ENCODE results near the gene LRPPRC. TPM values are rescaled to one million over a fixed set of nuclear protein-coding genes. Genes with fewer than 3 reads are reported as not detected.

The LRPPRC gene
- polyA plus RNA-seq, 1 experiment = 86.9 TPM

- ChIA-PET CTCF (no interaction called here), POLR2A (no interaction called here)
These were observed 14.5 kb upstream of the LRPPRC start for GRCh38 chr2:44010266-44010665.

GRCh38 chr2:44009136-44009735 lies 13.4 kb upstream of the LRPPRC start:
- Histone ChIP-seq H3K9me3 (ENCODE audit: control insufficient read depth, insufficient read depth, low read length) (no peaks in the 10 kb centered on the region), H3K4me3 (ENCODE audit: low read depth, low read length) (no peak overlapping the region), H3K27me3 (ENCODE audit: control insufficient read depth, insufficient read depth, low read length) (peaks cover 8% of the 10 kb centered on the region), H3K27ac (ENCODE audit: low read depth, low read length) (no peak overlapping the region)
- TF ChIP-seq CTCF (IDR thresholded peaks at IDR 0.05; ENCODE audit: low read depth, low read length) = 0 out of 2 replicates have a peak, but pooled peaks have one; percentile 11
- ChIA-PET POLR2A (no interaction called here), CTCF (no interaction called here)
- no peak for DNase-seq (ENCODE audit: low read depth, low spot score)

More at GRCh38 chr2:44010266-44010665, 14.5 kb upstream of the LRPPRC start:
- no peaks in the 10 kb centered on the region for H3K9me3 ChIP-seq (ENCODE audit: control insufficient read depth, insufficient read depth, low read length)
- H3K27ac ChIP-seq (ENCODE audit: low read depth, low read length) = no peak overlapping the region
- H3K4me3 ChIP-seq (ENCODE audit: low read depth, low read length) = no peak overlapping the region
- no peak for DNase-seq (ENCODE audit: low read depth, low spot score)
- peaks cover 8% of the 10 kb centered on the region for H3K27me3 ChIP-seq (ENCODE audit: control insufficient read depth, insufficient read depth, low read length)
- TF ChIP-seq CTCF (IDR thresholded peaks at IDR 0.05; ENCODE audit: low read depth, low read length) = no peak

- peaks cover 12% of the 10 kb centered on the region for H3K27me3 ChIP-seq (ENCODE audit: control insufficient read depth, insufficient read depth, low read length)
- no peak for TF ChIP-seq CTCF (IDR thresholded peaks at IDR 0.05; ENCODE audit: low read depth, low read length)
- no peak overlapping the region for H3K4me3 ChIP-seq (ENCODE audit: low read depth, low read length)
- POLR2A ChIA-PET = no interaction called here
- no peaks in the 10 kb centered on the region for H3K9me3 ChIP-seq (ENCODE audit: control insufficient read depth, insufficient read depth, low read length)
- no peak overlapping the region for H3K27ac ChIP-seq (ENCODE audit: low read depth, low read length)
- CTCF ChIA-PET = no interaction called here
- no peak for DNase-seq (ENCODE audit: low read depth, low spot score)
These were observed 10.1 kb upstream of the LRPPRC start for GRCh38 chr2:44005846-44006245.

- ChIA-PET POLR2A (no interaction called here), CTCF (no interaction called here)
- Histone ChIP-seq H3K27ac (ENCODE audit: low read depth, low read length) (no peak overlapping the region), H3K27me3 (ENCODE audit: control insufficient read depth, insufficient read depth, low read length) (peaks cover 8% of the 10 kb centered on the region), H3K4me3 (ENCODE audit: low read depth, low read length) (no peak overlapping the region), H3K9me3 (ENCODE audit: control insufficient read depth, insufficient read depth, low read length) (no peaks in the 10 kb centered on the region)
- TF ChIP-seq CTCF (IDR thresholded peaks at IDR 0.05; ENCODE audit: low read depth, low read length) = no peak
- no peak for DNase-seq (ENCODE audit: low read depth, low spot score)
These were observed 9.2 kb upstream of the LRPPRC start for GRCh38 chr2:44004735-44005602.

GRCh38 chr2:44001716-44002115 lies 5.9 kb upstream of the LRPPRC start:
- Histone ChIP-seq H3K27ac (ENCODE audit: low read depth, low read length) (no peak overlapping the region), H3K4me3 (ENCODE audit: low read depth, low read length) (no peak overlapping the region), H3K9me3 (ENCODE audit: control insufficient read depth, insufficient read depth, low read length) (no peaks in the 10 kb centered on the region), H3K27me3 (ENCODE audit: control insufficient read depth, insufficient read depth, low read length) (peaks cover 5% of the 10 kb centered on the region)
- POLR2A ChIA-PET = no interaction called here
- TF ChIP-seq CTCF (IDR thresholded peaks at IDR 0.05; ENCODE audit: low read depth, low read length) = no peak
- no peak for DNase-seq (ENCODE audit: low read depth, low spot score)
- CTCF ChIA-PET = no interaction called here
